Astrocyte of the hippocampus (primary cell): ENCODE measurements around the gene TNNT2.

Source experiments
- DNase-seq: peaks from one replicate; pipeline ENCODE4 v3.0.0; 2011; ENCODE audit warnings: low read depth, low spot score

Gene TNNT2

DNA sequence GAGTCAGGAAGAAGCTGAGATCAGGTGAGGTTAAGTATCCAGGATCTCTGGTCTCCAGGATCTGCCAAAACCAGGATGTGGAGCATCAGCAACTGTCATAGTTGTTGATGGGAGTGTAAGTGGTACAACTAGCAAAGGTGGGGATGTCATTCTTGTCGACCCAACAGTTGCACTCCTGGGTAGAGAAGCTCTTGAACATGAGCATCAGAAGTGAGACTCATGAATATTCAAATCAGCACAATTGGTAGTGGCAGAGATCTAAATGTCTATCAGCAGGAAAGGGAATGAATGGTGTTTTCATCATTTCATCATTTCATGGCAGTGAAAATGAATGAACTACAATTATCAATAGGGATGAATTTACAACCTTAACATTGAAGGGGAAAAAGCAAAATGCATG lies 25.9 kb upstream of the TNNT2 start:
- no peak for DNase-seq

DNA sequence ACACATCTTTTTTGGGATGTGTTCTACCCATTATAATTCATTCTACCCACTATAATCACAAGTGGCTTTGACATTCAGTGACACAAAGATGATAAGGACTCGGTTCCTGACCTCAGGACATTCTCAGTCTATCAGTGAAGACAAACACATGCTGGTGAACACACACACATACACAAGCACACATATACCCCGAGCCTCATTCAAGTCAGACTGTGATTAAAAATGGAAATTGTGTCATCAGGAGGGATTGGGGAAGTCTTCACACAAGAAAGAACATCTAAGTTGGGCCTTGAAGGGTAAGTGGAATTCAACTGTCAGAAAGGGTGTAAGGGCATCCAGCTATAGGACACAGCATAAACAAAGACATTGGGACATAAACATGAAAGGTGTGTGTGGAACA lies 24.2 kb upstream of the TNNT2 start:
- no peak for DNase-seq

DNA sequence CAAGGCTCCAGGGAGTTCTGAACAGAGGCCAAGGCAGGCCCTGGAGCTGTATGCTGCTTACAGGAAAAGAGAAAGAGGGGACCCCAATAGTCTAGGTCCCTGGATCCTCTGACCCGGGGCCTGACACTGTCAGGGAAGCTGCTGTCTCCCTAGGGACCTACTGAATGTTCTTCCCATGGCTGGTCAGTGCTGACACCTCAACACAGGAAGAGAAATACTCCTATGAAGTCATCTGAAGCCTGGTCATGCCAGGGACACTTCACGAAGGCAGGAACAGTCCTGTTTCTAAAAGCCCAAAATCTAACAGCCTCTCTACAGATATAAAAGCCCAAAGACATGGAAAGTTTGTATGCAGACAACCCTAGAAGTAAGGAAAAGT lies 23.4 kb upstream of the TNNT2 start:
- DNase-seq = no peak

DNA sequence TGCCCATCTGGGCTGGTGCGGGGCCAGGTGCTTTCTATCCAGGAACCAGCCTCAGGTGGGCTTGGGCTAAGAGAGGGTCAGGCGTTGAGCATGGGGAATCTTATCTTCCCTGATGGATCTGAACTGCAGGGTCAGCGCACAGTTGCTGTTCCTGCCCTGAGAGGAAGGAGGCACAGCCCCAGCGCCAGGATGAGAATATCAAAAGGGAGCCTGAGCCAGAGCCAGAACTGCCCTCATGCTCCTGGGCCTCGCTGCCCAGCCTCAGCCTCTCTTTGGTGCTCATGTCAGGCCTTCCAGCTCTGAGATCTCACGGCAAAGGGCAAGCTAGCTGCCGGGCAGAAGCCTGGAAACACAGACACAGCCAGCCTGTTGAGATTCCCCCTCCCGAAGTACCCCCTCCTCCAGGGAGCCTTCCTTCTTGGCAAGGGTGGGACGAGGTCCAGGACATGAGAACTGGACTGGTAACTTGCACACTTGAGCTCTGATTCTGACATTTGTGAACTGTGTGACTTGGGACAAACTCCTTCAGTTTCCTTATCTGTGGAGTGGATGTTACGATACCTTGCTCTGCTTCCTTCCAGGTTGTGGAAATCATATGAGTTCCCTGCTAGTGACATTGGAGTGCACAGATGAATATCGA lies 22.9 kb upstream of the TNNT2 start:
- DNase-seq = no peak

DNA sequence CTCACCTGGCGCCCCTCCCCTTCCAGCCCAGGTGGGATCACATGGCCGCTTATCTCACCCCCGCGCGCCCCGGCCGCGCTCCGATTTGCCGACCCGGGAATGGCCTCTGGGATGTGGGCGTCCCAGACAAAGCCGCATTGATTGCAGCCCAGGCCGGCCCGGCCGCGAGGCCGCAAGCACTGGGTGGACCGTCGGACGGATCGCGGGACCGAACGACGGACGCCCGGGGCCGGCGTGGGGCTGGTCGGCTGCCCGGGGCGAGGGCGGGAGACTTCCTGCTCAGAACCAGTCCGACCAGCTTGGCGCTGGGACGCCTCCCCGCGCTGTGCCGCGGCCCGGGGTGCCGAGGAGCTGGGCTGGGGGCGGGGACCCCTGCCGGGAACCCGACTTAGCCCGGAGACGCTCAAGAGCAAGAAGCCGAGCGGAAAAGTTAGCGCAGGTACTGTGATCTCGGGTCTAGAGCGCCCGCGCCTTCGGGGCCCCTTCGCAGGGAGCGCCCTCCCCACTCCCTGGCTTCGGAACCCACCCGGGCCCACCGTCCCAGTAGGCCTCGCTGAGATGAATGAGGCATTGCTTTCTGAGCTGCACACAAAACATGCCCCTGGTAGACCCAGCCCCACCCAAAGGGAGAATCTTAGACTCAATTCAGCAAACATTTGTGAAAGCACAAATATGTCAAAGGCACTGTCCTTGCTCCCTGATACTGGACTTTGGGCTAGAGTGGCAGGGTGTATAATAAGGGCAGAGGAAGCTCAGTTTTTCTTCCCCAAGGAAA lies 22.1 kb upstream of the TNNT2 start:
- DNase-seq = peak; percentile 32

DNA sequence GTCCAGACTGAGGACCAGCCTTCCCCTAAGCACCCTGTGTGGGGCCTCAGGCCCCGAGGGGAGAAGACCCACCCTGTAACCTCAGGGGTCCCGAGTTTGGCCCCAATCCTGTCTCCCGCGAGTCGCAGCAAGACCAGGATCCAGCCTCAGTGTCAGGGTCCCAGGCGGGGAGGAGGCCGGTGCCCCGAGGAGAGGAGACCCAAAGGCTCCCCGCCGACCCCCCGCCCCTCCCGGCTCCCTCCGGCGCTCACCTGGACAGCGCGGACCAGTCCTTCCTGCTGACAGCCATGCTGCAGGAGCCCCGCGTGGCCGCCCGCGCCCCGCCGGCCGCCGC lies 21.5 kb upstream of the TNNT2 start, which contains the start of gene LAD1:
Gene LAD1, minus strand, starts transcription at position 307 of the 334 bp plus-strand sequence. Its CDS starts 18 bp downstream, at position 289.
- no peak for DNase-seq

DNA sequence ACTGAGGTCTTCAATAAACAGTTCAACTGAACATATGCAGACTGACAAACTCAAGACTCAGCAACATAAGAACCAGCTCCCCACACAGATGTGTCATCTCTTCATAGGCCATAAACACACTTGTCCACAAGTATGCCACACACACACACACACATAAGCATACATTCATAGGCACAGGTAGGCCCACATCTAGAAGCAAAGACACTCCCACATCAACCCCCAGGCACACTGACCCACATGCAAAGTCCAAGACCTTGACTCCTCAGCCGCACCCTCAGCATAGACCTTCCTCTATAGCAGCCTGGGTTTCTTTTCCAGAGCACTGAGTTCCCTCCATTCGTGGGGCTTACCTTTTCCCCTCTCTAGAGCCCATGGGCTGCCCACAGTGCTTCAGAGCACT lies 20.2 kb upstream of the TNNT2 start:
- DNase-seq = no peak

DNA sequence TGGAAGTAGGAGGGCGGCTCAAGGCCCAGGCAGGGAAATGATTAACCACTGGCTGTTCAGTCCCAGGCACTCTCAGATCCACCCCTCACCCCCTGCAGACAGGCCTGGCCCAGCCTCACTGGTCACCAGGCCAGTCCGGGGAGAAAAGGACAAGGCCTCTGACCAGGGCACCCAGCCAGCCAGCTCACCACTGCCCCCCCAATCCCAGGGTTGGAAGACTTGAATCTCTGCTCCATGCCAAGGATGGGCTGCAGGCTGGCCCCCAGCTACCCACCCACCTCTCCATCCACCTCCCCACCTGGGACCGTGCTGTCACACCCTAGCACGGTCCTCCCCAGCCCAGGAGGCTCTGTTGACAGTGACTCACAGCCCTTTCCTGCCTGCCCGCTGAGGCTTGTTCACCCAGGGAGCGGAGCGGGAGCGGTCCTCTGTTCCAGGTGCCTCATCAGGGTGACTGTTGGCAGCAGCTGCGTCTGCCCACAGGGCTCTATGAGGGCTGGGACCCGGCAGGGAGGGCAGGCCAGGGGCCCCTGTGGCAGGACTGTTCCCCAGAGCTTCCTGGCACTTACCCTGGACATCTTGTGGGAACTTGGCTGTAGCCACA lies 19.5 kb upstream of the TNNT2 start:
- no peak for DNase-seq

DNA sequence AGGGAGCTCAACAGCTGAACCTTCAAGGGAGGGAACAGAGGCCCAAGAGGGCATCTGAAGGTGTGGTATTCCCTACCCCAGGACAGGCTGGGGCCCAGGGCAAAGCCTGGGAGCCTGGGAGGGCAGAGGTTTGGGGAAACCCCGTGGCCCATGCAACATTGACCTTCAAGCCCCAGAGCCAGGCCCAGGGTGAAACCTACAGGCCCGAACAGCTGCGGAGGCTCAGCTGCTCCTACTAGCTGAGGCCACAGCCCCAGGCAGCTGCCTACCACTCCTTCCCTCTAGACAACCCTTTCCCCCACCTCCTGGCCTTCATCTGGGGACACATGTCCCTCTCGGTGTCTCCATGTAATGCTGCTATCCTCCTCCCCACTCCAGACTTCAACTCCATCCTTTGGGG lies 18.5 kb upstream of the TNNT2 start:
- DNase-seq = no peak

DNA sequence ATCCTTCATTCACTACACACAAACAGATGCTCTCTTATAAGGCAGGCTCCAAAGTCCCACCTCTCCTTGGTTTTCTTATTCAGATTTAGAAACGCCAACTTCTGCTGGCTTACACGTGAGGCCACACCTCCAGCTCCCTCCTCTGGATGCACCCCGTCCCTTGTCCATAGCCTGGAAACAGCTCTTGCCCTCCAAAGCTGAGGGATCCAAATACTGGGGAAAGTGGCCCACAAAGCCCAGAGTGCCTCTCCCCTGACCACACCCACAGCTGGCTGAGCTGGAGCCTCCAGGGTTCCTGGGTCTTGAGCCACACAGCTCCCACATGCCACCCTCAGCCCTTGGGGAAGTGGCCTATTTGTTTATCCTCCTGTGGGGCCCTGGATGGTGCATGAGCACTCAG lies 17.1 kb upstream of the TNNT2 start:
- DNase-seq = no peak

DNA sequence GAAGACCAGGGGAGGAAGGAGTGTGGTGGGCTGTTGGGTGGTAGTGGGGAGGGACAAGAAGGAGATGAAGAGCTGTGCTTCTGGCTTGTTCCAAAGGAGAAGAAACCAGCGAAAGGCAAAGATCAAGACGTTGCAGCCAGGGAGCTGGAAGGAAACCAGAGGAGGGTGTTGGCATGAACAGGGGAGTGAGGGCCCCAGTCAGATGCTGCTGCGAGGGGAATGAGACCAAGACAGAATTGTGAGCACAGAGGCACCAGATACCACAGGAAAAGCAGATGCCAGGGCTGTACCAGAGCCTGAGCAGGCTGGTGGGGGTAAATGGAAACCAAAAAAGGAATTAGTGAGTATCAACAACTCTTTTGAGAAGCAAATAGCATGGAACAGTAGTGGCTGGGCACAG lies 15.6 kb upstream of the TNNT2 start:
- no peak for DNase-seq

DNA sequence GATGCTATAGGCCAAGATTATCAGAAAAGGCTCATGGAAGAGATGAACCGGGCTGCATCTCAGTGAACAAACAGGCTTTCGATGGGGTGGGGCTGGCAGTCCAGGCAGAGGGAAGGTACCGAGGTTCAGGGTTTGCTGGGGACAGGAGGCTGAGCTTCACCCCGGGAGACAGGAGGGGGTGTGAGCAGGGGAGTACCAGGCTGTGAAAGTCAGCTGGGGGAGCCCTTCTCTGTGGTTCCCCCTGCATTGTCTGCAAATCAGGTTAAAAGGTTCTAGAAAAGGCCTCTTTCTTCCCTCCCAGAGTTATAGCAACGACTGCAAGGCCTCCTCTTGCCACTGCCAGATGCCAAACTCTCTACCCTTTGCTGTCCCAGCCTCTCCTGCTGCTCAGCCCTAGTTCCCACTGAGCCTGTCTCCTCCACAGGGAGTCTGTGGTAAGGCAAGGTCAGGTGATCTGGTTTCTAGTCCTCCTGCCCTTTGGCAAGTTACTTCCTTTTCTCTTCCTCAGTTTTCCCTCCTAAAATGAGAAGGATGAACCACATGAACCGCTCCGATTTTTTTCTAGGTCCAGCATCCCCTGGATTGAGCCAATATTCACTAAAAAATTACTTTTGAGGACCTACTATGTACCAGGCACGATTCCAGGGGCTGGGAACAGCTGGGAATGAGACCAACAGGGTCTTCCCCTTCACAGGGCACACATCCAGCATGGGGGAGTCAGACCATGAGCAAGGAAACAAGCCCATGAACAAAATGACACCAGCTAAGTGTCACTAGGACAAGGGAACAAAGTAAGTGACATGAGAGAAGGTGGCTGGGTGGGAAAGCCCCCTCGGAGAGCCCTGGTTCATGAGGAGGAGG lies 14.4 kb upstream of the TNNT2 start:
- DNase-seq = no peak

DNA sequence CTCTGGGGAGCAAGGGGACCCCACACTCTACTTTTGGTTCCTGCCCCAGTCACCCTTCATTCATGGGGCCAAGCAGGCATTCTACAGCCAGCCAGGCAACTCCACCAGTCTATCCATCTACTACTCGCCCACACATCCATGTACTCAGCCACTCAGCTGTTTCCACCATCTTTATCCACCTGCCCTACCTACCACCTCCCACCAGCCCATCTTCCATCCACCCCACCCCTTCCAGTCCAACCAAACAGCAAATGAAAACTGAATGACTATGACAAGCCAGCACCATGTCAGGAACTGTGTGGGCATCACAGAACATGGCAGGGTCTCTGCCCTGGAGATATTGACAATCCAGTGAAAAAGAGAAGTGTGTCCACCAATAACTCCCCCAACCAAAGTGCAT lies 13.7 kb upstream of the TNNT2 start:
- no peak for DNase-seq

DNA sequence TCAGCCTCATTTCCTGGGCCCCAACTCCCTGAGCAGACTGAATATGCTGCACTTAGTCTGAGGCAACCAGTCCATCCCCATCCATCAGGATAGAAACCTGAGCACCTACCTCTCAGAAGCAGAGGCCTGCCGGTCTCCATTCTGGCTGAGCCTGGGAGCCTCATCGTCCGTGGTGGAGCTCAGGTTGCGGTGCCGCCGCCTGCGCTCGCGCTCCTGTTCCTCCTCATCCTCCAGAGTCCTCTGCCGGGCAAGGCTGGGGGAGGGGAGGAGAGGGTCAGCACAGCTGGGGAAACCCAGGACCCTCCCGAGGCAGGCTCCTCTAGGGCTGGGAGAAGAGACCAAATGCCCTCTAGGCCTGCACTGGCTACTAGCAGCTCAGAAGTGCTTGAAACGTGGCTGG lies 11.6 kb upstream of the TNNT2 start:
- no peak for DNase-seq

DNA sequence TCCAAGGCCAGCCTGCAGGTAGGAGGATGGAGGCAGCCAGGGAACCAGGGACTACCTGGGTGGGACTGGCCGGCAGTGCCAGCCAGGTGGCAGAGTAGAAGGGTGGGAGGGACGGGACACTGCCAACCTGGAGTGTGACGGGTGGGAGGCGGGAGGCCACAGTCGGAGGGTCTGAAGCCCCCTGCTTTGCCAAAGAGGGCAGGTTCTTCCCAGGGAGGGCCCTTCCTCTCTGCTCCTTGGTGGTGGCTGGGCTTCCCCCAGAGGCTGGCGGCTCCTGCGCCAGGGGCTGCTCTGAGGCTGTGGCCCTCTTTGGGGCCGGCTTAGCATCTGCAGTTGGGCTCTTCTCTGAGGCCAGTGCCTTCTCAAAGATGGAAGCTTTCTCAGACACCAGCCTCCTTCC lies 8.7 kb upstream of the TNNT2 start:
- DNase-seq = no peak

DNA sequence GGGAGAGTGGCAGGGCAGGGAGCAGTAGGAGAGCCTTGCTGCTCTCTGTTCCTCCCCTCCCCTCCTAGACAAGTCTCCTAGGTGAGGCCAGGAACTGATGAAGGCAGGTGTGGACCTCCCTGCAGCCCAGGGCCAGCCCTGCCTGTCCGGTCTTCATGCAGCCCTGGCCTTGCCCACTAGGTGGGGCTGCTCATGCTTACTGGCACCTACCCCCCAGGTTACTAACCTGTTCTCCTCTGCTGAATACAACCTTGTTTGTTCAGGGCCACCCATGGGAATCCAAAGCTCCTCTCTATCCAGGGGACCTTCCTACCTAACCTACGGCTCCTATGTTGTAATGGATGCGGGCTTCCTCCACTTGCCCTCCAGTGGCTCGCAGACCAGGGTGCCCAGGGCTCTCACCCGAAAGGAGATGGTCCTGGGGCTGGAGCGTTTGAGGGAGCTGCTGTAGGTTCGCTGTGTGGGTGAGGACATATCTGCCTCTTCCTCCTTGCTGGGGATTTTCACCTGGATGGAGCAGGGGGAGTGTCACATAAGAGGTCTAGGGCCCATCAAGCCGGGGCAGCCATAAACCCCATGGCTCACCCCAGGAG lies 7.9 kb upstream of the TNNT2 start:
- peak; percentile 59 for DNase-seq

DNA sequence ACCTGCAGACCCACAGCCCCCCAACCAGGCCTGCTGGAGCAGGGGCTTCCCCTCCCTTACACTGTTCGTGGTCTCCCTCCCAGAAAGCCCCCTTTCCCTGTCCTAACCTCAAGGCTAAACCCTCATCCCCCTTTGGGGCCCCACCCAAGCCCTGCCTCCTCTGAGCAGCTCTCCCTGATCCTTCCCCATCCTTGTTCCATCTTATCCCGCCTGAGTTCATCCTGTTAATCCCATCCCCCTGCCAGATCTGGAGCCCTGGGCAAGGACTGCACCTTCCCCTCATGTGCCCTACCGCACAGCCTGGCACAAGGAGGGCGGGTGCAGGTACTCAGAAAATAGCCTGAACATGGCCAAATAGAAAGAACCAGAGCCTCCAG lies 6.9 kb upstream of the TNNT2 start:
- no peak for DNase-seq

DNA sequence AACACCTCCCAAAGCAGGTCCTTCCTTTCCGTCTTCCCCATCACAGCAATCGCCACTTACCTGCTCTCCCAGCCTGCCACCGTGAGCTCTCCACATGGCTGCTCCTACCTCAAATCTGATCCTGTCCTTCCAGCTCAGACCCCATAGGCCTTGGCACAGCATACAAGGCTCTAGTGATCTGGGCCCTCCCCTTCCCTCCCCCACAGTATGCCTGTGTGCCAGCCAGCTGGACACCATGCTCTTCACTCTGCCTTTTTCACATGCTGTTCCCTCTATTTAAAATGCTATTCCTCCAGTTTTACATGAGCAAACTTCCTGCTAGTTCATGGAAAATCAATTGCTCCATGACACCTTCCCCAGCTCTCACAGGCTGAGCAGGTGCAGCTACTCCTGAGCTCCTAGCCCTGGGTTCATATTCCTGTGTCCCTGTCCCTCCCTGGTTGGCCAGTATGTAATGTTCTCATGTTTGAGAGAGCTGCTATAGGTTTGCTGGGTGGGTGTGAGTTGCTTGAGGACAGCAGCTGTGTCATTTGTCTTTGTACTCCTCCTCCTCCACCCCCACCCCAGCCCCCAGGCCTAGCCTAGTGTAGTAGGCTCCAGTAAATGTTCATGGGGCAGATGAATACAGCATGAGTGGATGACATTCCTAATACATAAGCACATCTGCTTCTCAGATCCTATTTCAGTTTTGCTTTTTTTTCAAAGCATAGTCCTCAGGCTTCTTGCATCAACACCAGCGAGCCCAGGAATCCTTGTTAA lies 6.3 kb upstream of the TNNT2 start:
- DNase-seq = peak; percentile 71

DNA sequence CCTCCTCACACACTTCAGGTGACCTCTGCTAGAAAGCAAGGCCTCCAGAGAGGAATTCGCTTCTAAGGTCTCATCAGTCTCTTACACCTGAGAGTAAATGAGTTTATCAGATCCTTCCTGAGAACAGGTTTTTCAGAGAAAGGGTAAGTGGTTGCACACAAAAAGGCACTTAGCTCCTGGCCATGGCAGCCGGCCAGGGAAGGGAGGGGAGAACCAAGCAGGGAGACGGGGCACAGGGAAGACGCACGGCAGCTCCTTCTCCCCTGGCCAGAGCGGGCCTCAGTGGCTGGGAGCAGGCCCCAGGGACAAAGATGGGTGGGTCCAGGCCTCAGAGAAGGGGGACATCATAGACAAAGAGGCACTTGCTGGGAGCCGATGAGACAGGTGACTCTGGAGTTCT lies 3.6 kb upstream of the TNNT2 start:
- no peak for DNase-seq

DNA sequence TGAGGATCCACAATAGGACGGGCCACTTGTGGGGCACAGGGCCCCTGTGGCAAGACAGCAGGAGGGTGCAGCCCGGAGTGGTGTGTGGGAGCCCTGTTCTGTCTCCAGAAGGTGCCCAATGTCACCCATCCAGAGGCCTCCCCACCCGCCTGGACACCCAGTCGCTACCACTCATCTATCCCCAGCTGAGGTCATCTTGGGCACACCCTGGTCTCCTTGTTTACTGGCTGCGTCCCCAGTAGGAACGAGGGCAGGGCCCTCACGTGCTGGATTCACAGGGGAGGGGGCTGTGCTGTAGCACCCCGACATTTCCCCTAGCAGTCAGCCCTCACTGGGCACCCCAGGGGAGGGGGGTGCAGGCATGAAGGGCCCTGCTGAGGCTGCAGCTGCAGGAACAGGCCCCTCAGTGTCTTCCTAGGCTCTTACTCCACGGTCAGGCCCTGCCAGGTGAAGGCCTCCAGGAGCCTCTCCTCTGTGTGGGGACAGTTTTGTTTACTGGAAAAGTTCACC lies 2.3 kb upstream of the TNNT2 start:
- DNase-seq = no peak

DNA sequence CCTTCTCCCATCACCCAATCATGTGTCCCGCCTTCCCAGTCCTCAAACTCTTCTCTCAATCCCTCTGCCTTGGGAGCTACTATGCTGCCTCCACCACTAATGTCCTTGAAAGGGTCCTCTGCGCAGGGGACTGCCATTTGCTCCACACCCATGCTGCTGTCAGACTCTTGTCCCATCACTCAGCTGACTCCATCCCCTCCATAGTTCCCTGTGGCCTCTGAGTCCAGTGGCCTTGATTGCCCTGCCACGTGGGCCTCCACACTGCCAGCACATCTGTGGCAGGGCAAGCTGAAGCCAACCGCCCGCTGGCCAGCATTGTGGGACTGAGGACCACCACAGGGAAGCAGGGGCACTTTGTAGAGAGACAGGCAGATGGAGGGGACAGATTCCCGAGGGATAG lies 1.3 kb upstream of the TNNT2 start:
- DNase-seq = no peak
